H54 (cell line): ENCODE results near the gene BCO2.

Experiments
- DNase-seq: peaks from one replicate; pipeline ENCODE4 v3.0.0; 2011; ENCODE audit warnings: low spot score, mixed read lengths; ENCODE audit not compliant: insufficient read length
- FAIRE-seq: peaks from 3 replicates; lab custom pipeline; 2011; peaks lifted over from hg19 to GRCh38; lab: Jason Lieb, UNC
- POLR2A ChIP-seq: IDR thresholded peaks from 2 replicates; pipeline ENCODE4 v1.6.1; 2011; ENCODE audit warnings: low read depth, mild to moderate bottlenecking, low read length

The BCO2 gene

DNA sequence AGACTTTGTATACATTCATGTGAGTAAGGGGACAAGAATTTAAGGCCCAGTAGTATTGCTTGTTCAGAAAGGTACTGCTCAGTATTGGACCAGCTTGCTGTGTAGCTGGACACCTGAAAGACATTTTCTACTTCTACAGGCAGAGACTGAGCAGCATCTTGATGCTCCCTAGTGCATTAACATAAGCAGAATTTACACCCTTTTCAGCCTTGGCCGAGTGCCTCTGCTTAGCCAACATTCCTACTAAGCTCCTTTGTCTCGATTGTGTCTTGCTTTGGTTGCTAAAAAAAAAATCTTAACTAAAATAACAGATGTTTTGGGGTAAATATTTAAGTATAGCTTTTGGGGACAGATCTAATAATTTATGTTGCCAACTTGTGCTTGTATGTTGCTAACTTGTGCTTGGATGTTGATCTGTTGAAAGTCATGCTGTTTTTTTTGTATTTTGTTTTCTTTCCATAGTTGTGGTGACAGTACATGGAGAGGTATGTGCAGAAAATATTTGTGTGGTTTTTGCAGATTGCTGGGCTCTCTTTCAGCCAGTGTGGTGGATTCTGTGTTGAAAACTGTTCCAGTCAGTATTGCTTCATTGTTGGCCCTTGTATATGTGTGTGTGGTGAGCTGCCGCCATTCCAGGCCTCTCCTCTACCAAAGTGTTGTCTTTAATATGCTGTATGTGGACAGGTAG, 54.6 kb downstream of the BCO2 start:
- TF ChIP-seq POLR2A: no peak
- no peak for FAIRE-seq

DNA sequence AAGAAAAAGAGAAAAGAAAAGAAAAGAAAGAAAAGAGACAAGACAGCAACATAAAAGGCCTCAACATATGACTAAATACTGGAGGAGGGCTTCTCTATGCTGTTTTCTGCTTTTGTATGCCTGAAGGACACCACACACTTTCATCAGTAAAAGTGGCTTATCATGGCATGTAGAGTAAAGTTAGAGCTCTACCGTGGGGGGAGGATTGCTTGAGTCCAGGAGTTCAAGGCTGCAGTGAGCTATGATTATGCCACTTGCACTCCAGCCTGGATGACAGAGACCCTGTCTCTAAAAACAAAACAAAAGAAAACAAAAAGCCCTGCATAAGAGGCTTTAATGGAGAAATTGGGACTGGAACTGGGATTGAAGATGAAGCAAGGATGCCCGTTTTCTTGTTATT, 56.6 kb downstream of the BCO2 start:
- no peak for TF ChIP-seq POLR2A
- DNase-seq: no peak
- FAIRE-seq: no peak

More for the DNA sequence above, 54.6 kb downstream of the BCO2 start:
- DNase-seq: no peak

DNA sequence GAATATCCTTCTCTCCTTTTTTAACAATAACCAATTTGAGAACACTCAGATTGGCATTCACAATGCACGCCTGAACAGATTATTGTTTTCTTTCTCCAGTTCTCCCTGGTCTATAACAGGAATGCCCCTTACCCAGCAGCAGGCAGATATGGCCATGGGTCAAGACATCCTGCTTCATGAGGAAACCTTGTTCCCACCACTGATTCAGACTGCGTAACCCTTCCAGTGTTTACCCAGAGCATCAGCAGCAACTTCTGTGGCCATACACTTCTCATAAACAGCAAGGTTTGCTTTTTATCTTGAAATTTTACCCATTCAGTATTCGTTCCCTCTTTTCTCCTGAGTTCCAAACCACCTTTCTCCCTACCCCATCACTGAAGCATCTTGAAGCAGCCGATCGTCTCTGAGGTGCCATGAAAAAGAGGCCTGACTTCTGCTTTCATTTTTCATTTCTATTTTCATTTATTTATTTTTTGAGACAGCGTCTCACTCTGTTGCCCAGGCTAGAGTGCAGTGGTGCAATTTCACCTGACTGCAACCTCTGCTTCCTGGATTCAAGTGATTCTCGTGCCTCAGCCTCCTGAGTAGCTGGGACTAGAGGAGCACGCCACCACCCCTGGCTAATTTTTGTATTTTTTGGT, 60.6 kb downstream of the BCO2 start:
- FAIRE-seq: no peak
- no peak for DNase-seq
- TF ChIP-seq POLR2A: no peak

DNA sequence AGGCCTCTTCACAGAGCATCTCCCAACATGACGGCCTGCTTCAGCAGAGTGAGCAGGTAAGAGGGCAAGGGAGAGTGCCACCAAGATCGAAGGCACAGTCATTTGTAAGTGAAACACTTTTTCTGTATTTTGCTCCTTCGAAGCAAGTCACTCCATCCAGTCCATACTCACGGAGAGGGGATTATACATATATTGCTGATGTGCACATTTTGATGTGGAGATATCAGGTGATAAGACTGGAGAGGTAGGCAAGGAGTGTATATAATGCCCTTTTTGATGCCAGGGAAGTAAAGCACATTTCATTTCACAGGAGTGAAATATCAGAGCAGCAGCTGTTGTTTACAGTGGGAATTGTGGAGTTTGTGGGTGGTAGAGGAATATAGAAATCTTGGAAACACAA, 62.1 kb downstream of the BCO2 start:
- TF ChIP-seq POLR2A: no peak
- DNase-seq (no peak), FAIRE-seq (no peak)

DNA sequence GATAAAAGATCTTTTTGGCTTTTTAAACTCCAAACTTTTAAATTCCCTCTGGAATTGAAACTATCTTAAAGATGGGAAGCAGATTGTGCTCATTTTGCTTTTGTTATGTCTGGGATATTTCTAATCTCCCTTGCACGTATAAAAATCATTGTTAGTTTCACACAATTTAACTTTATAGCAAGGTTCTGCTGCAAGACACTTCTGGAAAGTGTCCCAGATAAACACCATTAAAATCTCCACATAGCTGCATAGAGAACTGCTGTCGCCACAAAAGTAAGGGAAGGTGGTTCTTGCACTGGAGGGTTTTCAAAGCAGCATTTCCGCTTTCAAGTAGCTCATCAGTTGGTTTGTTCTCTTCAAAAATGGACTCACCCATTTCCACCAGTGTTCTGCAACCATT, 62.7 kb downstream of the BCO2 start:
- FAIRE-seq (no peak), DNase-seq (no peak)
- no peak for TF ChIP-seq POLR2A

DNA sequence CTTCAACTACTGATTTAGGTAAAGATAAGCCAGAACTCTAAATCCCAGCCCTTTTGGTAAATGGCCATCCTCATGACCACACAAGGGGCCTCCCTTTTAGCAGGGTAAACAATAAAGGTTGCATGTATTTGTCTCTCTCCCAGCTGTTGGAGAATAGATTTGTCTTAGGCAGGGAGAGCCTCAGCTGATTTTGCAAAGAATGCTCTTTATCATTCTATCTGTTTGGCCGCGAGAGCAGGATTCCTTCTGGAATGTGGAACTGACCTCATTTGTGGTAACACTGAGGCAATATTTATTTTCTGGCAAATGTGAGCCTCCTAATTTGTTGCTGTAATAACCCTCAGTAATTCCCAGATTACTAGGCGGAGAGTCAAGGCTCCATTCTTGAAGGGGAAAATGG, 66.2 kb downstream of the BCO2 start:
- no peak for TF ChIP-seq POLR2A
- no peak for DNase-seq
- no peak for FAIRE-seq

DNA sequence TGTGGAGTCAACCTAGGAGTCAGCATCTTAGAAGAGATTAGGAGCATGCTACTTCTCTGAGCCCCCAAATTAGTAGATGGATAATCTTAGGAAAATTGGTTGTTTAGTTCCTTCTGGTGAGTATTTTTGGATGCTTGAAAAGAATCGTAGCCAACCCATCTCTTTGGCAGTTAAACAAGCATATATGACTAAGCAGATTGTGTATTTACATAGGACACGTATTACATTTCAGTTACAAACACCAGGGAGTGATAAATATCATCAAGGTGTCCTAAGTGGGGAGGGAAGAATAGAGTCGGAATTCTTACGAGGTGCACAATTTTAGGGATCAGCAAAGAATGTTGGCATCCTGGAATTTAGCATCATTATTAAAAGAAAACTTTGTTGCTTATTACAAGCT, 71.9 kb downstream of the BCO2 start:
- no peak for TF ChIP-seq POLR2A
- DNase-seq: no peak
- no peak for FAIRE-seq

DNA sequence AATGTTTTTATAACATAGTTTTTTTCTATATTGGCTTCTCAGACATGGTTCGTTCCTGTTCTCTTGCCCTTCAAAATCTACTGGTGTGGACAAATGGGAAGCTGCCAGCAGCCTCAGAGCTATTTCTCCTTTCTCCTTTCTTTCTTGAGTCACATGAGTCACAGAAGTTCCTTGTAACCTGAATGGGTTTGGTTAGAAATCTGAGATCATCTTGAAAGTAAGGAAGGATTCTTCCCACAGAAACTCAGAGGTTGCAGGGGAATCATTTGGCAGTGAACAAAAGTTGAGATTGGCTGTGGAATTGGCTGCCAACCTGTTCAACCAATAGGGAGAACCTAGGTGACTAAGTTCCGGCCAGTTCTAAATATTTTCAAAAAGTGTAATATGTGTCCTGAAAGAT, 72.9 kb downstream of the BCO2 start:
- FAIRE-seq: no peak
- no peak for DNase-seq
- TF ChIP-seq POLR2A: no peak

DNA sequence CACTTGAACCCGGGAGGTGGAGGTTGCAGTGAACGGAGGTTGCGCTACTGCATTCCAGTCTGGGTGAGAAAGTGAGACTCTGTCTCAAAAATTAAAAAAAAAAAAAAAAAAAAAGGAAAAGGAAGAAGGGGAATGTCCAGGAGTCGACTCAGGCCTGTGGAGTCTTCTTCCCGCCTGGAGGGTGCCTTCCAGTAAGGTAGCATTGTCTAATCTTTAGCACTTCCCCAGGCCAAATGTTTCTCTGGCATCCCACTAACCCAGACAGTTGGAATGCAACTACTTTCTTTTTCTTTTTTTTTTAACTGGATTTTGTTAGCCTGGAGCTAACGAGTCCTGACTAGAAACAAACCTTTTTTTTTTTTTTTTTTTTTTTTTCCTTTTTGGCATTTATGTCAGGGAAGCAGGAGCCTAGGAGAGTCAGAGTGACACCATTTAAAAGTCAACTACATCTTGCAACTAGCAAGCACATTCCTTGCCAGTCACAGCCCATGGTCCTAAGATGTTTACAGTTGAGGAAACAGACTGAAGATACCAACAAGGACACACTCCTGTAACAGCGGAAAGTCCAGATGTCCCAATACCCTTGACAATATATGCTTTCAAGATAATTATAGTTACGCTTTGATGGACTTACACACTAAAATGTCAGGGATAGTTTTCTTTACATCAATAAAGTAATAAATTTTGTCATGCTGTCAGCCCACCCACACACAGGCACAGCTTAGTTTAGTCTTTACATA, 74.7 kb downstream of the BCO2 start:
- no peak for TF ChIP-seq POLR2A
- DNase-seq (no peak), FAIRE-seq (no peak)

DNA sequence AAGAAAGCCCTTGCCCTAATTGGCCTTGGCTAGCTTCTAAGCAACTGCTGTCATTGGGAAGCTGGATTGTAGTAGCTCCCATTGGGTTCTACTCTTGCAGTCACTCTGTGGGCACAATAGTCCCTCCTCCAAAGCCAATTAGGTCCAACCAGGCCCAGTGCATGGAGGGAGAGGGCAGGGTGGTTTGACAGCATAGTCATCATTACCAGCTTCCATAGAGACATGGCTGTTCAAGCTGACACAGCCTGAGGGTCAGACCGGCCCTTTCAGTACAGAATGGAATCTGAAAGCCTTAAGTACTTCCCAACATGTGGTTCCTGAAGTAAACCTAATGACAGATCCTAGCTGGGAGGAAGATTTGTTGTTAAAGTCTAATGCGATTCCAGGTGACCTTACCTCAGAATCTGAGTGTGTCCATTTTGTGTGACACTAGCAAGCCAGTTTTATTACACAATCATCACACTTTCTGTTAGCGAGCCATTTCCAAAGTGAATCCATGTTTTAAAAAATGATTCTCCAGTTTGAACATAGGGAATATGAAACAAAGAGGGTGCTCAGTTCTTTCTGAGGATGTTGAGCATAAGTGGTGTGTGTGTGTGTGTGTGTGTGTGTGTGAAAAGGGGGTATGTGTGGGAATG, 78.4 kb downstream of the BCO2 start:
- no peak for TF ChIP-seq POLR2A
- FAIRE-seq: no peak

DNA sequence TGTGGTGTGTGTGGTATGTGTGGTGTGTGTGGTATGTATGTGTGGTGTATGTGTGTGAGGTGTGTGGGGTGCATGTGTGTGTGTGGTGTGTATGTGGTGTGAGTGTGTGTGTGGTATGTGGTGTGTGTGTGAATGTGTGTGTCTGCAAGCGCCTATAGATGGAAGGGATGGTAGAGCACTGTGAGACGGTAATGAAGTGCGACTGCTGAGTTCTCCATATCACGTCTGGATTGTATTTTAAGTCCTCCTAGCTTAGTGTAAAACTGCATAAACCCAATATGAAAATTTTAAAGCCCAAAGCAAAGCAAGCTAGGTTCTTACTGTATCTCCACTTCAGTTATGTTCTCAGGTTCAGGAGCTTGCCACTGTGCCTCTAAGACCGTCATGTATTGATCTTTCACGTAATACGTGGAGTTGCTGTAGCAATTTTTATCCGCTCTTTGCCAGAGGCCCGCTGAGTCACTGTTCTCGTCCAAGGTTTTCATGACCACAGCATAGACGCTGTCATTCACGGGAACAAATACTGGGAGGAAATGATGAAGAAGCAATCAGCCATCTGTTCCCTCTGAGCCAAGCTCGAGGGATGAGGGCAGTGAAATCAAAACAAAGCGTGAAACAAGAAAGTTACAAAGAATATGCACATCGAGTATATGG, 79.9 kb downstream of the BCO2 start:
- TF ChIP-seq POLR2A: no peak
- DNase-seq (no peak), FAIRE-seq (no peak)

More for the DNA sequence above, 78.4 kb downstream of the BCO2 start:
- DNase-seq: no peak

DNA sequence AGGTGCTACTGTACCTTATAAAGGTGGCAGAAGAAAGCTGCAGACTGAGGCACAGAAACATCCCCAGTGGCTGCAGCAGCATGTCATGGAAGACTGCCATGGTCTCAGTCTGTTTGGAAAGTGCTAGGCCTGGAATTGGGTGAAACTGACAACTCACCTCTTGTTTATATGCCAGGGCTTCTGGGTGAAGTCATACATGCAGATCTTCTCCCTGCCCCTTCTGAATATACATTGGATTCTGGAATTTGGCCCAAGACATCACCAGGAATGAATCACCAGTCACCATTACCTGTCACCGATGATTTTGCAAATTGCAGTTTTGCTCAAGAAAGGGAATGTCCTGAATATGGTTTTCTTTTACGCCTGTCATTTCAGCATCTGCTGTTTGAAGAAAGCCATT, 85.2 kb downstream of the BCO2 start, which contains the start of gene PLET1:
PLET1 (minus strand) TSS at position 371 of the 400 bp plus-strand sequence; CDS start at position 100, 271 bp downstream.
- no peak for DNase-seq
- no peak for FAIRE-seq
- TF ChIP-seq POLR2A: no peak

DNA sequence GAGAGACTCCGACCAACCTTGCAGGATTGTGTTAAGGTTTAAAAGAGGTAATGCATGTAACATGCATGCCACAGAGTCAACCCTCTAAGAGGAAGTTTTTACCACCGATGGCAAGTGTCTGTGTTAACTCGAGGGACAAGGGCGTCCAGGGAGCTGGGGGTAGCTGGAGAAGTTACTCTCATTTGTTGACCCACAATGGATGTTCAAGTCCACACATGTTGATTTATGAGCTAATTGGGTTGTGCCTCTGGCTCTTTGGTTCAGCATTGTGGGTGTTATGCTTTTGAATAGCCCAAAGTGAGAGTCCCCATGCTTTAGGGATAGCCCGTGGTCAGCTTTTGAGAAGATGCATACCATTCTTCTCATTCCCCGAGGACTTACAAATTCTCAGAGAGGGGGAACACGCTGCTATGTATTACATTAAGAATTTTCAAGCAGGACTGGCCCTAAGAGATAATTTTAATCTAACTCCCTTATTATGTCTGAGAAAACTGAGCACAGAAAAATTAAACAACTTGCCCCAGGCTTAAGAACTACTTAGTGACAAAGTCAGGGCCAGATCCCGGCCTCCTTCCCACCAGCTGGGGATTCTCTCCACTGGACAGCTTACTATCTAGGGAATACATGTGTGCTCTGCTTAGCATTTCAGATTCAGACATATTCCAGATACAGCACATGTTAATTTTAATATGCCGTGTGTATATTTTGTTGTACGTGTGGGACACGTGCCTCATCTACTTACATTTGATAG, 90.5 kb downstream of the BCO2 start:
- DNase-seq (no peak), FAIRE-seq (no peak)
- TF ChIP-seq POLR2A: no peak
